ENCODE results near the gene ATF1.

ATF1 gene

DNA sequence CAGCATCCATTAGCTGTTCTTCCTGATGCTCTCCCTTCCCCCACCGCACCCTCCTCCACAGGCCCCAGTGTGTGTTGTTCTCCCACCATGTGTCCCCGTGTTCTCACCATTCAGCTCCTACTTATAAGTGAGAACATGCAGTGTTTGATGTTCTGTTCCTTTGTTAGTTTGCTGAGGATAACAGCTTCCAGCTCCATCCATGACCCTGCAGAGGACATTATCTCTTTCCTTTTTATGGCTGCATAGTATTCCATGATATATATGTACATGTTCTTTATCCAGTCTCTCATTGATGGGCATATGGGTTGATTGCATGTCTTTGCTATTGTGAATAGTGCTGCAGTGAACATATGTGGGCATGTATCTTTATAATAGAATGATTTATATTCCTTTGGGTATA, 9.0 kb downstream of the ATF1 start:
- no peak overlapping the region for H2AFZ ChIP-seq (ENCODE audit: low read length)
- H3K9ac ChIP-seq (ENCODE audit: low read length), result no peak overlapping the region
- H3K27me3 ChIP-seq (ENCODE audit: insufficient read depth, low read length), result no peaks in the 10 kb centered on the region
- H3K4me3 ChIP-seq (ENCODE audit: low read depth, low read length, poor library complexity, severe bottlenecking), result no peak overlapping the region
- H3K36me3 ChIP-seq (ENCODE audit: insufficient read depth, low read length), result peaks cover 34% of the 10 kb centered on the region
- H4K20me1 ChIP-seq (ENCODE audit: insufficient read depth, low read length), result no peaks in the 10 kb centered on the region
- H3K27ac ChIP-seq (ENCODE audit: low read depth, low read length, poor library complexity, severe bottlenecking), result no peak overlapping the region
- no peaks in the 10 kb centered on the region for H3K9me2 ChIP-seq (ENCODE audit: low read depth, low read length)
- no peak overlapping the region for H3K4me2 ChIP-seq (ENCODE audit: low read length)
- no peaks in the 10 kb centered on the region for H3K4me1 ChIP-seq (ENCODE audit: insufficient read depth, low read length, severe bottlenecking)
- H3F3A ChIP-seq (ENCODE audit: insufficient read depth, low read length), result no peaks in the 10 kb centered on the region
- H3K79me2 ChIP-seq (ENCODE audit: insufficient read depth, low read length), result peaks cover 29% of the 10 kb centered on the region
- H3K9me3 ChIP-seq (ENCODE audit: low read length), result peaks cover 6% of the 10 kb centered on the region
- TF ChIP-seq, protein P1, sequence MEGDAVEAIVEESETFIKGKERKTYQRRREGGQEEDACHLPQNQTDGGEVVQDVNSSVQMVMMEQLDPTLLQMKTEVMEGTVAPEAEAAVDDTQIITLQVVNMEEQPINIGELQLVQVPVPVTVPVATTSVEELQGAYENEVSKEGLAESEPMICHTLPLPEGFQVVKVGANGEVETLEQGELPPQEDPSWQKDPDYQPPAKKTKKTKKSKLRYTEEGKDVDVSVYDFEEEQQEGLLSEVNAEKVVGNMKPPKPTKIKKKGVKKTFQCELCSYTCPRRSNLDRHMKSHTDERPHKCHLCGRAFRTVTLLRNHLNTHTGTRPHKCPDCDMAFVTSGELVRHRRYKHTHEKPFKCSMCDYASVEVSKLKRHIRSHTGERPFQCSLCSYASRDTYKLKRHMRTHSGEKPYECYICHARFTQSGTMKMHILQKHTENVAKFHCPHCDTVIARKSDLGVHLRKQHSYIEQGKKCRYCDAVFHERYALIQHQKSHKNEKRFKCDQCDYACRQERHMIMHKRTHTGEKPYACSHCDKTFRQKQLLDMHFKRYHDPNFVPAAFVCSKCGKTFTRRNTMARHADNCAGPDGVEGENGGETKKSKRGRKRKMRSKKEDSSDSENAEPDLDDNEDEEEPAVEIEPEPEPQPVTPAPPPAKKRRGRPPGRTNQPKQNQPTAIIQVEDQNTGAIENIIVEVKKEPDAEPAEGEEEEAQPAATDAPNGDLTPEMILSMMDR (IDR thresholded peaks at IDR 0.05; ENCODE audit: low read length), result no peak
- TF ChIP-seq EZH2 (IDR thresholded peaks at IDR 0.05; ENCODE audit: borderline replicate concordance, low read length), result no peak

- Histone ChIP-seq H3K9me3 (ENCODE audit: low read length) (no peaks in the 10 kb centered on the region; the same call in 1 of the 2 replicates), H3K27me3 (ENCODE audit: insufficient read depth, low read length) (no peaks in the 10 kb centered on the region), H3K4me2 (ENCODE audit: low read length) (no peak overlapping the region), H3K4me3 (ENCODE audit: low read depth, low read length, poor library complexity, severe bottlenecking) (no peak overlapping the region), H3K27ac (ENCODE audit: low read depth, low read length, poor library complexity, severe bottlenecking) (no peak overlapping the region), H3K79me2 (ENCODE audit: insufficient read depth, low read length) (peaks cover 28% of the 10 kb centered on the region; the same call in 1 of the 2 replicates), H3K9me2 (ENCODE audit: low read depth, low read length) (no peaks in the 10 kb centered on the region), H3K4me1 (ENCODE audit: insufficient read depth, low read length, severe bottlenecking) (no peaks in the 10 kb centered on the region), H3F3A (ENCODE audit: insufficient read depth, low read length) (no peaks in the 10 kb centered on the region), H4K20me1 (ENCODE audit: insufficient read depth, low read length) (no peaks in the 10 kb centered on the region), H3K9ac (ENCODE audit: low read length) (no peak overlapping the region), H2AFZ (ENCODE audit: low read length) (no peak overlapping the region), H3K36me3 (ENCODE audit: insufficient read depth, low read length) (peaks cover 30% of the 10 kb centered on the region)
- no peak for TF ChIP-seq EZH2 (IDR thresholded peaks at IDR 0.05; ENCODE audit: borderline replicate concordance, low read length)
- TF ChIP-seq, protein P1 (IDR thresholded peaks at IDR 0.05; ENCODE audit: low read length), result no peak
Observed at GRCh38 chr12:50775251-50775650, 11.3 kb downstream of the ATF1 start.

DNA sequence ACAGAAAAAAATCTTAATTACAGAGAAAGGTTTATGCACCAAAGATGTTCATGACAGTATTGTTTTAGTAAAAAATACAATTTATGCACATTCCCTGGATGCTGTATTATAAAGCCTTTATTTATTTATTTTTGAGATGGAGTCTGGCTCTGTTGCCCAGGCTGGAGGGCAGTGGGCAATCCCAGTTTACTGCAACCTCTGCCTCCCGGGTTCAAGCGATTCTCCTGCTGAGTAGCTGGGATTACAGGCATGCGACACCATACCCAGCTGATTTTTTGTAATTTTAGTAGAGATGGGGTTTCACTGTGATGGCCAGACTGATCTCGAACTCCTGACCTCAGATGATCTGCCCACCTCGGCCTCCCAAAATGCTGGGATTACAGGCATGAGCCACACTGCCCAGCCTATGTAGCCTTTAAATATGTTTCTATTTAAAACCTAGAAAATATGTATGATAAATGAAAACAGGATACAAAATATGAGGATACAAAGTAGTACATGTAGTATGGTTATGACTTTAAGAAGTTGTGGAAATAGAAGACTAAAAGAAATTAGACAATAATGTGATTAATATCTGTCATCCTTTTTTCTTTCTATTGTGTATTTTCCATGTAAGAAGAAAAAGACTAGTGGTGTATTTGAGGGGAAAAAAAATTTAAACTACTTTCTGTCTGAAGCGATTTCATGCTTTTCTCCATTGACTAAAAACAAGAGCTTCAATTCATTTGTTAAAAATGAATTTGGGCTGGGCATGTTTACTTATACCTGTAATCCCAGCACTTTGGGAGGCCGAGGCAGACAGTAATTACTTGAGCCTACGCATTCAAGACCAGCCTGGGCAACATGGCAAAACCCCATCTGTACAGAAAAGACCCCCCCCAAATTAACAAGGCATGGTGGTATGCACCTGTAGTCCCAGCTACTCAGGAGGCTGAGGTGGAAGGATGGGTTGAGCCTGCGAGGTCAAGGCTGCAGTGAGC, 13.1 kb downstream of the ATF1 start:
- Histone ChIP-seq H3K9me3 (ENCODE audit: low read length) (no peaks in the 10 kb centered on the region), H2AFZ (ENCODE audit: low read length) (no peak overlapping the region), H4K20me1 (ENCODE audit: insufficient read depth, low read length) (no peaks in the 10 kb centered on the region), H3K79me2 (ENCODE audit: insufficient read depth, low read length) (peaks cover 28% of the 10 kb centered on the region; the same call in 1 of the 2 replicates), H3K9me2 (ENCODE audit: low read depth, low read length) (no peaks in the 10 kb centered on the region), H3K4me1 (ENCODE audit: insufficient read depth, low read length, severe bottlenecking) (no peaks in the 10 kb centered on the region), H3K4me3 (ENCODE audit: low read depth, low read length, poor library complexity, severe bottlenecking) (no peak overlapping the region), H3F3A (ENCODE audit: insufficient read depth, low read length) (no peaks in the 10 kb centered on the region), H3K9ac (ENCODE audit: low read length) (no peak overlapping the region), H3K36me3 (ENCODE audit: insufficient read depth, low read length) (peaks cover 22% of the 10 kb centered on the region), H3K4me2 (ENCODE audit: low read length) (no peak overlapping the region), H3K27ac (ENCODE audit: low read depth, low read length, poor library complexity, severe bottlenecking) (no peak overlapping the region), H3K27me3 (ENCODE audit: insufficient read depth, low read length) (no peaks in the 10 kb centered on the region)
- TF ChIP-seq EZH2 (IDR thresholded peaks at IDR 0.05; ENCODE audit: borderline replicate concordance, low read length), result no peak
- TF ChIP-seq, protein P1 (IDR thresholded peaks at IDR 0.05; ENCODE audit: low read length), result no peak

Measured in OCI-LY1 (cell line).